ENCODE measurements around the gene CRTC1.

Gene CRTC1

GRCh38 chr19:18751571-18751970, 68.1 kb downstream of the CRTC1 start:
- DNase-seq: no peak

GRCh38 chr19:18754501-18754900, 71.0 kb downstream of the CRTC1 start:
- no peak for DNase-seq

GRCh38 chr19:18756896-18757295, 73.4 kb downstream of the CRTC1 start:
- no peak for DNase-seq

GRCh38 chr19:18759304-18759994, 76.0 kb downstream of the CRTC1 start:
- no peak for DNase-seq

GRCh38 chr19:18759995-18760426, 76.5 kb downstream of the CRTC1 start:
- DNase-seq: no peak

GRCh38 chr19:18760440-18761383, 77.2 kb downstream of the CRTC1 start:
- no peak for DNase-seq

GRCh38 chr19:18761531-18762110, 78.1 kb downstream of the CRTC1 start:
- no peak for DNase-seq

- no peak for DNase-seq
Measured at GRCh38 chr19:18762125-18763023, 78.9 kb downstream of the CRTC1 start.

GRCh38 chr19:18763674-18764590, 80.5 kb downstream of the CRTC1 start:
- no peak for DNase-seq

- DNase-seq: no peak
Measured at GRCh38 chr19:18764591-18765051, 81.1 kb downstream of the CRTC1 start.

GRCh38 chr19:18765224-18765623, 81.7 kb downstream of the CRTC1 start:
- no peak for DNase-seq

GRCh38 chr19:18768046-18768771, 84.7 kb downstream of the CRTC1 start:
- no peak for DNase-seq

- DNase-seq: no peak
Measured at GRCh38 chr19:18768997-18769891, 85.8 kb downstream of the CRTC1 start.

GRCh38 chr19:18769989-18770528, 86.6 kb downstream of the CRTC1 start:
- no peak for DNase-seq

- DNase-seq: no peak
Measured at GRCh38 chr19:18770663-18771327, 87.3 kb downstream of the CRTC1 start.

GRCh38 chr19:18771328-18772242, 88.1 kb downstream of the CRTC1 start:
- no peak for DNase-seq
